GM23248 (cell line): ENCODE measurements around the gene TES. TPM values are rescaled to one million over a fixed set of nuclear protein-coding genes. Genes with fewer than 3 reads are reported as not detected.

Source experiments
- DNase-seq: peaks from one replicate; pipeline ENCODE4 v3.0.0-alpha.2; 2015
- H2AFZ ChIP-seq: fragments of 200-600 bp; sonication (generic); 2 replicates; pipeline ENCODE4 v1.6.1; 2016; ENCODE audit warnings: antibody characterized with exemption
- H3F3A ChIP-seq: fragments of 200-600 bp; sonication (generic); 2 replicates; pipeline ENCODE4 v1.6.1; 2016; ENCODE audit warnings: mild to moderate bottlenecking, antibody characterized with exemption, mixed run types; ENCODE audit not compliant: insufficient read depth
- H3K27ac ChIP-seq: fragments of 200-600 bp; sonication (generic); 2 replicates; pipeline ENCODE4 v1.5.1; 2016; ENCODE audit warnings: mild to moderate bottlenecking
- H3K27me3 ChIP-seq: fragments of 200-600 bp; sonication (generic); replicated peaks from 2 replicates; pipeline ENCODE4 v1.6.1; 2016; ENCODE audit warnings: mild to moderate bottlenecking; ENCODE audit not compliant: insufficient read depth
- H3K36me3 ChIP-seq: fragments of 200-600 bp; sonication (generic); 2 replicates; pipeline ENCODE4 v1.6.1; 2016; ENCODE audit warnings: low read depth, mild to moderate bottlenecking
- H3K4me1 ChIP-seq: fragments of 200-600 bp; sonication (generic); 2 replicates; pipeline ENCODE4 v1.6.1; 2016; ENCODE audit warnings: mild to moderate bottlenecking; ENCODE audit not compliant: insufficient read depth
- H3K4me2 ChIP-seq: fragments of 200-600 bp; sonication (generic); one replicate; pipeline ENCODE4 v1.6.1; 2016; ENCODE audit warnings: mild to moderate bottlenecking; ENCODE audit not compliant: unreplicated experiment
- H3K4me3 ChIP-seq: fragments of 200-600 bp; sonication (generic); 2 replicates; pipeline ENCODE4 v1.5.1; 2016; ENCODE audit warnings: mild to moderate bottlenecking
- H3K79me2 ChIP-seq: fragments of 200-600 bp; sonication (generic); 2 replicates; pipeline ENCODE4 v1.6.1; 2016; ENCODE audit warnings: mild to moderate bottlenecking; ENCODE audit not compliant: insufficient read depth
- H3K9ac ChIP-seq: fragments of 200-600 bp; sonication (generic); 2 replicates; pipeline ENCODE4 v1.6.1; 2016; ENCODE audit warnings: mild to moderate bottlenecking
- H3K9me2 ChIP-seq: fragments of 200-600 bp; sonication (generic); 2 replicates; pipeline ENCODE4 v1.6.1; 2016; ENCODE audit warnings: mixed run types, mild to moderate bottlenecking, moderate library complexity; ENCODE audit not compliant: insufficient read depth
- H3K9me3 ChIP-seq: fragments of 200-600 bp; sonication (generic); one replicate; pipeline ENCODE4 v1.6.1; 2017; ENCODE audit warnings: low read depth
- H4K20me1 ChIP-seq: fragments of 200-600 bp; sonication (generic); 2 replicates; pipeline ENCODE4 v1.6.0; 2016; ENCODE audit not compliant: insufficient read depth
- EZH2 ChIP-seq: fragments of 200-600 bp; sonication (generic); IDR thresholded peaks from 2 replicates; pipeline ENCODE4 v1.6.1; 2018; ENCODE audit warnings: antibody characterized with exemption, mild to moderate bottlenecking; ENCODE audit not compliant: insufficient read depth, poor library complexity, severe bottlenecking
- EZH2phosphoT487 ChIP-seq: fragments of 200-600 bp; sonication (generic); IDR thresholded peaks from 2 replicates; pipeline ENCODE4 v1.6.1; 2018; ENCODE audit warnings: antibody characterized with exemption, moderate library complexity, mild to moderate bottlenecking, low read depth; ENCODE audit not compliant: insufficient read depth
- WGBS, 2 experiments: methylation state at CpG; one replicate each; pipeline ENCODE4 v1.1.6; 2015 to 2017; ENCODE audit warnings: low lambda C conversion rate in 2 of 2, low coverage in 1 of 2; ENCODE audit errors: missing lambda C conversion rate in 2 of 2; 5-methylcytosine and 5-hydroxymethylcytosine counted together
- in situ Hi-C: fragments of 300-500 bp; cut with MboI; formaldehyde crosslinking; loops from 2 replicates; pipeline ENCODE4 v1.15.0; 2020
- polyA plus RNA-seq: library from polyadenylated mRNA; unstranded; fragments of >200 nt; fragmentation: Nextera tagmentation; extraction: Ambion mirVana; gene quantifications from 2 replicates; pipeline ENCODE4 v1.2.1, GENCODE V29; 2016
- total RNA-seq: library from RNA; depleted of rRNA; stranded (reverse); fragments of >200 nt; shearing (Covaris generic); gene quantifications from 2 replicates; pipeline ENCODE4 v1.2.3, GENCODE V29; 2014

Gene TES
- total and polyA plus RNA-seq, 2 experiments from 2014 or later, result 32.5 to 41.5 TPM

GRCh38 chr7:116226664-116227063 lies 16.3 kb downstream of the TES start:
- no peak for TF ChIP-seq EZH2phosphoT487
- no peak for TF ChIP-seq EZH2
- Histone ChIP-seq H3K27me3 (no peaks in the 10 kb centered on the region), H3K4me2 (peak overlapping the region; percentile 20), H3K9ac (no peak overlapping the region), H3K4me3 (no peak overlapping the region), H3F3A (peaks cover 23% of the 10 kb centered on the region), H3K4me1 (peaks cover 66% of the 10 kb centered on the region), H3K27ac (peak overlapping the region; percentile 67), H2AFZ (no peak overlapping the region), H3K9me3 (no peaks in the 10 kb centered on the region), H3K9me2 (no peaks in the 10 kb centered on the region), H3K79me2 (peaks cover 48% of the 10 kb centered on the region), H4K20me1 (no peaks in the 10 kb centered on the region), H3K36me3 (no peaks in the 10 kb centered on the region)
- 90 to 93% methylated on average over 2 of the region's 2 CpGs for WGBS, 2 experiments
- DNase-seq, result peak; percentile 52
- in situ Hi-C loops, result no loop called here

GRCh38 chr7:116227678-116228239 lies 17.4 kb downstream of the TES start:
- in situ Hi-C loops, result no loop called here
- Histone ChIP-seq H3K4me2 (peak overlapping the region; percentile 63), H3K9me3 (no peaks in the 10 kb centered on the region), H2AFZ (no peak overlapping the region), H4K20me1 (no peaks in the 10 kb centered on the region), H3K79me2 (peaks cover 39% of the 10 kb centered on the region), H3K27ac (peak overlapping the region; percentile 67), H3K4me1 (peaks cover 77% of the 10 kb centered on the region), H3K9ac (0 out of 2 replicates have a peak overlapping the region, but pooled peaks have one; percentile 11), H3K4me3 (peak overlapping the region; percentile 23; the same call in 1 of the 2 replicates), H3K36me3 (no peaks in the 10 kb centered on the region), H3F3A (peaks cover 33% of the 10 kb centered on the region), H3K9me2 (no peaks in the 10 kb centered on the region), H3K27me3 (no peaks in the 10 kb centered on the region)
- DNase-seq, result peak; percentile 93
- no peak for TF ChIP-seq EZH2
- 0% methylated on average over 2 of the region's 2 CpGs for WGBS, 2 experiments

GRCh38 chr7:116228241-116228640 lies 17.9 kb downstream of the TES start:
- Histone ChIP-seq H3K4me3 (0 out of 2 replicates have a peak overlapping the region, but pooled peaks have one; percentile 23), H2AFZ (no peak overlapping the region), H3K9me2 (no peaks in the 10 kb centered on the region), H3K9me3 (no peaks in the 10 kb centered on the region), H4K20me1 (no peaks in the 10 kb centered on the region), H3K4me2 (peak overlapping the region; percentile 58), H3K27me3 (no peaks in the 10 kb centered on the region), H3K9ac (0 out of 2 replicates have a peak overlapping the region, but pooled peaks have one; percentile 11), H3F3A (peaks cover 38% of the 10 kb centered on the region), H3K79me2 (peaks cover 36% of the 10 kb centered on the region), H3K4me1 (peaks cover 79% of the 10 kb centered on the region), H3K36me3 (no peaks in the 10 kb centered on the region), H3K27ac (peak overlapping the region; percentile 67)
- peak; percentile 40 for DNase-seq
- in situ Hi-C loops, result no loop called here
- TF ChIP-seq EZH2phosphoT487, result no peak
- 15 to 17% methylated on average over 5 of the region's 5 CpGs for WGBS, 2 experiments

GRCh38 chr7:116229366-116229765 lies 19.0 kb downstream of the TES start:
- H3K4me3 ChIP-seq, result no peak overlapping the region
- H3K9me2 ChIP-seq, result no peaks in the 10 kb centered on the region
- DNase-seq, result no peak
- in situ Hi-C loops, result no loop called here
- no peak overlapping the region for H3K9ac ChIP-seq
- H4K20me1 ChIP-seq, result no peaks in the 10 kb centered on the region
- H3K27ac ChIP-seq, result no peak overlapping the region
- peaks cover 80% of the 10 kb centered on the region for H3K4me1 ChIP-seq
- TF ChIP-seq EZH2, result no peak
- no peak for TF ChIP-seq EZH2phosphoT487
- no peaks in the 10 kb centered on the region for H3K36me3 ChIP-seq
- no peak overlapping the region for H2AFZ ChIP-seq
- H3K9me3 ChIP-seq, result no peaks in the 10 kb centered on the region
- peaks cover 30% of the 10 kb centered on the region for H3K79me2 ChIP-seq
- H3K27me3 ChIP-seq, result no peaks in the 10 kb centered on the region
- no peak overlapping the region for H3K4me2 ChIP-seq
- peaks cover 43% of the 10 kb centered on the region for H3F3A ChIP-seq
